ENCODE data around the gene UBXN1.
"Not testable (repeated sequence)": the region's sequence is repeated elsewhere in the genome, so short reads cannot be mapped to it uniquely, and the experiment has no call there.

Gene UBXN1

DNA sequence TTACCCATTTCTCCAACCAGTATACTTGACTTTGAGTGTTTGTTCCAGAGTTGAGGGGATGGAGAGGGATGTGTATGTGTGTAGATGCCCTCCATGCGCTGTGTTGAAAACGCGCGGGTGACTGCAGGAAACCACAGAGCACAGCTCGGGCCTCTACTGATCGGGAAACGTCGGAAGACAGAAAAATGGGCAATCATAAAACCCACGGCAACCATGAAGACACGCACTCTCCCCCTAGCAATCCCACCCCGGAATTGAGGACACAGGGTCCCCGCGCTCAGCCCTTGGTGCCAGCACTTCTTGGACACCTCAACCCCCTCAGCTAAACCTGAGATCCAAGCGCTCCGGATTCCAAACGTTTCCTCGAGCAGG, 7.7 kb downstream of the UBXN1 start:
- DNase-seq, result no peak

DNA sequence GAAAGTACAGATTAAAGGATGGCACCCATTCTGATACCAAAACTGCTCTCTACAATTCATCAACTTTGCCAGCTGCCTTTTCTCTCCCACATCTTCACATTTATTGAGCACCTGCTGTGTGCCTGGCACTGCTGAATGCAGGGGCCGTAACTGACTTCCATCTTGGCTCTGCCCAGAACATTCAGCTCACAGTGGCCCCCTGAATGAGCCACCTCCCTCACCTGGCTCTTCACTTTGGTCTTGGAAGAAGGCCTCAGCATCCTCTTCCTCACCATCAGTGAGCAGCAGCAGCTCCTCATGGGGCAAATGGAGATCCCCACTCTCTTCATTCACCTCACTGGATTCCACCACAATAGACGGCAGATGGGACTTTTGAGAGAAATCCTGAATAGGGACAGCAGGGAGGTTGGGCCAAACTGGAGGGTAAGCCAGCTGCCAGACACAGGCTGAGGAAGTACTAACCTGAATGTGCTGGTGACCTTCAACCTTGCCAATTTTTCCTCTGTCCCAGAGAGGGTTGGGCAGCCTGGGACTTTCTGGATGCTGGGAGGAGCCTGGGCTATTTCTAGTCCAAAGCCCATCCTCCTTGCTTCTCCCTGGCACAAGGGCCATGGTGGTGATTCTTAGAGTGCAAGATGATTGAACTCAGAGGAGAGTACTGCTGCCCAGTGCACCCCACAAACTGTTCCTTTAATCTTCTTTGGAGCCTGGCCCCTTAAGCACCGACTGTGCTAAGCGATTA, 9.3 kb downstream of the UBXN1 start:
- no peak for DNase-seq

GRCh38 chr11:62667460-62667859, 11.4 kb downstream of the UBXN1 start:
- DNase-seq, result no peak

GRCh38 chr11:62666259-62666926, 12.5 kb downstream of the UBXN1 start:
- no peak for DNase-seq

- no peak for DNase-seq
These were observed 13.1 kb downstream of the UBXN1 start for GRCh38 chr11:62665599-62666258.

- peak; percentile 84 for DNase-seq
These were observed 13.7 kb downstream of the UBXN1 start, which contains the start of the genes C11orf98 and CSKMT for GRCh38 chr11:62665075-62665598. Gene C11orf98, minus strand, starts transcription at chr11:62665210. Its CDS starts 41 bp downstream, at chr11:62665169. Gene CSKMT, plus strand, starts transcription at chr11:62665312. Its CDS starts 568 bp downstream, at chr11:62665880.

- no peak for DNase-seq
These were observed 14.3 kb downstream of the UBXN1 start for GRCh38 chr11:62664405-62665074.

DNA sequence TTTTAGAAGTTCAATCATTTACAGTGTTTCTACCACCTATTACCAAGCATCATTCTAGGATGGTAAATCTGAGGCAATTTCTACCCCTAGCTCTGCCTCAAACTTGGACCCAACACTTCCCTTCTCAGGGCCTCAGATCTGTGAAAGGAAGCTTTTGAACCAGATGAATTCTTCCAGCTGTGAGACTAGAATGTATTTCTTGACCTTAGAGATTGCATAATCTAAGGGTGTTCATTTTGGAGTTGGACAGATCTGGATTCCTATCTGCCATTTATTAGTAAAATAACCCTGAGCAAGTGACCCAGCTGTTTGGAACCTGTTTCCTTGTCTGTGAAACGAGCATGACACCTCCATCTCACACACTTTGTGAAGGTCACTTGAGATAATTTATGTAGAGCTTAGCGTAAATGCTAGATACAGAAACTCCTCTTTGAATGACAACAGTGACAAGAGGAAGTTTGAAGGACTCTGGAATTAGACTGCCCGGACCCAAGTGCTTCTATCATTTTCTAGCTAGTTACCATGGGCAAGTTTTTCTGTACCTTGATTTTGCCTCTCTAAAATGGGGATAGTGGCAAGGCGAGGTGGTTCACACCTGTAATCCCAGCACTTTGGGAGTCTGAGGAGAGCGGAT, 22.0 kb downstream of the UBXN1 start:
- no peak for DNase-seq

GRCh38 chr11:62654297-62654696, 24.6 kb downstream of the UBXN1 start:
- no peak for DNase-seq

- no peak for DNase-seq
These were observed 26.5 kb downstream of the UBXN1 start for GRCh38 chr11:62652161-62653006.

DNA sequence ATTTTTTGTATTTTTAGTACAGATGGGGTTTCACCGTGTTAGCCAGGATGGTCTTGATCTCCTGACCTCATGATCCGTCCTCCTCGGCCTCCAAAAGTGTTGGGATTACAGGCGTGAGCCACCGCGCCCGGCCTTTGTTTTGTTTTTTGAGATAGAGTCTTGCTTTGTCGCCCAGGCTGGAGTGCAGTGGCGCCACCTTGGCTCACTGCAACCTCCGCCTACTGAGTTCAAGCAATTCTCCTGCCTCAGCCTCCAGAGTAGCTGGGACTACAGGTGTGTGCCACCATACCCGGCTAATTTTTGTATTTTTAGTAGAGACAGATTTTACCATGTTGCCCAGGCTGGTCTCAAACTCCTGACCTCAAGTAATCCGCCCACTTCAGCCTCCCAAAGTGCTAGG, 28.6 kb downstream of the UBXN1 start:
- not testable (repeated sequence) for DNase-seq

GRCh38 chr11:62649486-62649885, 29.4 kb downstream of the UBXN1 start:
- DNase-seq, result no peak

GRCh38 chr11:62648967-62649364, 29.9 kb downstream of the UBXN1 start:
- DNase-seq, result no peak

DNA sequence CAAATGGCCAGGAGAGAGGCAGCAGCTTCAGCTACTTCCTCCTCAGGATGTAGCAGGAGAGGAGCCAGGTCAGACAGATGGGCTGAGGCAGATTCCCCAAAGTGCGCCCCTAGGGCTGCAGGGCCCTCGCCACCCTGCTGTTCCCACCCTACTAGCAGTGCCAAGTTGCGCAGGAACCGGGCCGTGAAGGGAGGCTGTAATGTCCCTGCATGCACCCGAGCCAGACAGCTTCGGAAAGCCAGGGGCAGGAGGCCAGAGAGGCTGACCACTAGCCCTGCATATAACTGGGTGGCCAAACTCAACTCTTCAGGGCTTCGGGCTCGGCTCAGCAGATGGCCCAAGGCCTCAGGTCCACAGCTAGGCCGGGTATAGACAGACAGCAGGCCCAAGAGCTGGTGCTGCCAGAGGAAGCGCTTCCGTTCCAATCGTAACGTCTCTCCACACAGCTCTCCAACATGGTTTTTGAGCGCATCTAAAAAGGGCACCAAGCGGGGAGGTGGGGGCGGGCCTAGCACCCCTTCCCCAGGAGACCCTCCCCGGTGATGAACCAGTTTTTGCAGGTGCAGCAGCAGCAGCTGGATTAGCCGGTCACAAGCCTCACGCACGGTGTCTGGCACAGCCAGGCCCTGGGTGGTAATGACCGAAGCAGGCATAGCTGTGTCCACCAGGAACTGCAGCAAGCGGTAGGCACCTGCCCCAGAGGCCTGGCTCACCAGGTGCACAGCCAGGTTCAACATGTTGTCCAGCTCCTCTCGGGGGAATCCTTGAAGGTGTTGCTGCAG, 30.5 kb downstream of the UBXN1 start:
- DNase-seq, result no peak

- DNase-seq, result no peak
These were observed 31.3 kb downstream of the UBXN1 start for GRCh38 chr11:62647609-62648005.

DNA sequence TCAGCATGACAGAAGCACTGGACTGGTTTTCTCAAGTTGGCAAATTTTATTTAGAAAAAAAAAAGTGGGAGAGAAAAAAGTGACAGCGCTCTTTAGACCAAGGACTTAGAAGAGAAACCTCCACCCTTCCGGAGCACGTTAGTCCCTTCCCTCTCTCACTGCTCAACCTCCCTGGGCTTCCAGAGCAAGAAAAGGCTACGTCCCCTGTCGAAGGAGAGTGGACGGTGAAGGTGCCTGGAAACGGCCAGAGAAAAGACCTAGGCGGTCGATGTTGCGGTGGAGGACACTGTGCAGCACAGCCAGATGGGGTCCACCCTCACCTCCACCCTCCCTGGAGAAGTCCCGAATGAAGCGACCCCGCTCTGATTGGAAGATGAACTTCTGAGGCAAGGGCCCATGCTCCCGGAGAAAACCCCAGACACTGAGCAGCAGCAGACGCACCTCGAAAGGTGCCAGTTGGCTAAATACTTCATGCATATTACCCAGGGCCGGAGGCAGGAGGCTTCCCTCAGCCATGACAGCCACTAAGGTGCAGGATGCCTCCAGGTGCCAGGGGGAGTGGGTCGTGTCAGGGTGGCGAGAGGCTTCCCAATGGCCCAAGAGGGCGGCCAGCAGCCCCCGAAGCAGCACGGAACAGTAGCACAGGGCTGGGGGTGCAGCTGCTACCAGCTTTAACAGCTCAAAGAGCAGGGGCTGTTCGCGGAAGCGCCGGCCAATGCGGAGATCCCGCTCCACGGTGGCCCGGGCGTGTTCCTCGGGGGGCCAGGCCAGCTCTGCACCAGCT, 31.9 kb downstream of the UBXN1 start:
- no peak for DNase-seq

DNA sequence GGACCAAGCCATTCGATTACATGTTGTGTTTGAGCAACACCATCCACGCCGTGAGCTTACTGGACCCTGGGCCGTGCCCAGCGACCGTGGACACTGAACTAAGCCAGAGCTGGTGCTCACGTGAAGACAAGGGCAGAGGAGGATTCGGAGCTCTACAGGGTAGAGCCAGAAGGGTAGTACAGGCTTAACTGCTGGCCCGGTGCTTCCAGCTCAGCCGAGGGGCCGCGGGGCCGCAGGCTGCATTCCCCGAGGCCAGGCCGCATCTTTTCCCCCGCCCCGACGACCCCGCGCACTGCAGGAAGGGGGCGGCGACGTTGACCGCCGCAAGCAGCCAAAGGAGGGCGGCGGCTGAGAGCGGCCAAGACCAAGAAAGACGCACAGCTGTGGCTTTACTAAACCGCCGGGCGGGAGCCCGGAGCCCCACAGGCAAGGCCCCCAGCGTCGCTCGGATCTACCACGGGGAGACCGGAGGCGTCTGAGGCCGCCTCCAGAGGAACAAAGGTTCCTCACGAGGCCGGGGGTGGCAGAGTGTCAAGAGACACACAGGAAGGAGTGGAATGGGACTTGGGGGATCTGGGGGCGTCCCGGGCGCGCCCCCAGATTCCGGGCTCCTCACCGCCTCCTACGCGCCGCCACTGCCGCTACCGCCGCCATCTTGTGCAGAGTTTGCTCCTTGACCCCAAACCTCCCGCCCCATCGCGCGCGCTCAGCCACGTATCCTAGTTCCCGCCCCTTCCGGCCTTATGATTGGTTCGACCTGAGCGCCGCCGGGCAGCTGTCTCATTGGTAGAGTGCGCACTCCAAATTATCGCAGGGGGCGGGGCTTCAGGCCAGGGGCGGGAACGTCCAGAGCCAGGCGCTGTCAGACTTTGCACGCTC, 32.7 kb downstream of the UBXN1 start, which contains the start of gene GANAB:
Gene GANAB, minus strand, starts transcription at position 668 of the 879 bp plus-strand sequence. Its CDS starts 14 bp downstream, at position 654.
- DNase-seq, result peak; percentile 93

GRCh38 chr11:62645671-62645945, 33.3 kb downstream of the UBXN1 start:
- DNase-seq, result no peak

DNA sequence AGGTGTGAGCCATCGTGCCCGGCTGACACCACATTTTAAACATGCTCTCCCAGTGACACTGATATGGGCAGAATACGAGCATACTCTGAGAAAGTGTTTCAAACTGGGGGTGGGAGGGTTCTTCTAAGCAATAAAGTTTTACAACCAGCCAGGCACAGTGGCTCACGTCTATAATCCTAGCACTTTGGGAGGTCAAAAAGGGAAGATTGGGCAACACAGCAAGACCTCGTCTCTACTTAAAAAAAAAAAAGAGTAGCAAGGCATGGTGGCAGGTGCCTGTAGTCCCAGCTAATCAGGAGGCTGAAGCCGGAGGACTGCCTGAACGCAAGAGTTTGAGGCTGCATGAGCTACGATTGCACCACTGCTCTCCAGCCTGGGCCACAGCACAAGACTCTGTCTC, 34.7 kb downstream of the UBXN1 start:
- no peak for DNase-seq
